ENCODE results near the gene UBE2V1. TPM values are rescaled to one million over a fixed set of nuclear protein-coding genes. Genes with fewer than 3 reads are reported as not detected.

The UBE2V1 gene
- total and polyA plus RNA-seq, 2 donors (not counting 3 experiments of a cell fraction or from before 2014, with no cell fraction given) = 145 to 156 TPM

DNA sequence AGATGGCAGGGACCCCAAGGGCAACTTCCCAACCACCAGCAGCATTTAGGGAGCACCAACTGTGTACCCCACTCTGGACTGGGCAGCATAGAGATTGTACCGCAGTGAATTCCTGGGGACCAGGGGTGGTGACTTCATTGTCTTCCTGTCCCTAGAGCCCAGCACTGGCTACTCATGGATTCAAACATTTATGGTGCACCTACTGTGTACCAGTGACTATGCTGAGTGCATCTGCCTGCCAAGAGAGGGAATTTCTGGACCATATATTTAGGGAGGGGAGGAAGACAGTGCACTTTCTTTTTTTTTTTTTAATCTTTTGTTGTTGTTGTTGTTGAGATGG, 55.3 kb downstream of the UBE2V1 start:
- Histone ChIP-seq H3K79me2 (ENCODE audit: control insufficient read depth, insufficient read depth, low read length) (no peaks in the 10 kb centered on the region), H3K9me1 (replicated peaks; ENCODE audit: control insufficient read depth, extremely low read depth, insufficient read depth, low read length) (no peaks in the 10 kb centered on the region), H3K27ac (ENCODE audit: insufficient read depth, low read depth, low read length) (no peak overlapping the region), H3K9ac (replicated peaks; ENCODE audit: extremely low read depth, insufficient read depth, low read length) (no peak overlapping the region), H3K36me3 (ENCODE audit: control insufficient read depth in 2 of 2, extremely low read depth in 1 of 2, insufficient read depth in 2 of 2, low read length in 2 of 2) (no peaks in the 10 kb centered on the region), H3K4me1 (ENCODE audit: control insufficient read depth, extremely low read depth, insufficient read depth, low read length) (no peaks in the 10 kb centered on the region), H3K27me3 (ENCODE audit: control insufficient read depth in 2 of 2, insufficient read depth in 2 of 2, low read length in 2 of 2) (no peaks in the 10 kb centered on the region), H3K4me2 (ENCODE audit: insufficient read depth, low read length) (no peak overlapping the region), H3K4me3 (replicated peaks in 1 of 3; ENCODE audit: insufficient read depth in 1 of 3, low read depth in 1 of 3, low read length in 3 of 3) (no peak overlapping the region), H4K20me1 (replicated peaks; ENCODE audit: control insufficient read depth, extremely low read depth, insufficient read depth, low read length) (no peaks in the 10 kb centered on the region), H3K9me3 (replicated peaks; ENCODE audit: control insufficient read depth, insufficient read depth, low read length) (no peaks in the 10 kb centered on the region), H2AFZ (ENCODE audit: low read depth, low read length) (no peak overlapping the region)
- no peak for FAIRE-seq
- ChIA-PET CTCF (interaction anchor here (0.6 kb wide), 1 partner anchor 230 kb away, joined by 3 read pairs; no protein-coding TSS in a partner anchor), POLR2A (no interaction called here)
- no peak for TF ChIP-seq FOS (IDR thresholded peaks at IDR 0.05; ENCODE audit: borderline replicate concordance, insufficient read depth, low read length)
- TF ChIP-seq GATA2 (IDR thresholded peaks at IDR 0.05; ENCODE audit: insufficient read depth, insufficient read length, low read depth, low read length) = no peak
- TF ChIP-seq JUN (IDR thresholded peaks at IDR 0.05; ENCODE audit: borderline replicate concordance, insufficient read depth, insufficient read length, low read depth) = no peak
- TF ChIP-seq, protein P1, sequence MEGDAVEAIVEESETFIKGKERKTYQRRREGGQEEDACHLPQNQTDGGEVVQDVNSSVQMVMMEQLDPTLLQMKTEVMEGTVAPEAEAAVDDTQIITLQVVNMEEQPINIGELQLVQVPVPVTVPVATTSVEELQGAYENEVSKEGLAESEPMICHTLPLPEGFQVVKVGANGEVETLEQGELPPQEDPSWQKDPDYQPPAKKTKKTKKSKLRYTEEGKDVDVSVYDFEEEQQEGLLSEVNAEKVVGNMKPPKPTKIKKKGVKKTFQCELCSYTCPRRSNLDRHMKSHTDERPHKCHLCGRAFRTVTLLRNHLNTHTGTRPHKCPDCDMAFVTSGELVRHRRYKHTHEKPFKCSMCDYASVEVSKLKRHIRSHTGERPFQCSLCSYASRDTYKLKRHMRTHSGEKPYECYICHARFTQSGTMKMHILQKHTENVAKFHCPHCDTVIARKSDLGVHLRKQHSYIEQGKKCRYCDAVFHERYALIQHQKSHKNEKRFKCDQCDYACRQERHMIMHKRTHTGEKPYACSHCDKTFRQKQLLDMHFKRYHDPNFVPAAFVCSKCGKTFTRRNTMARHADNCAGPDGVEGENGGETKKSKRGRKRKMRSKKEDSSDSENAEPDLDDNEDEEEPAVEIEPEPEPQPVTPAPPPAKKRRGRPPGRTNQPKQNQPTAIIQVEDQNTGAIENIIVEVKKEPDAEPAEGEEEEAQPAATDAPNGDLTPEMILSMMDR (IDR thresholded peaks at IDR 0.05; ENCODE audit: extremely low read depth in 1 of 2, insufficient read depth in 1 of 2, low read depth in 1 of 2, low read length in 2 of 2) = no peak
- TF ChIP-seq POLR2AphosphoS5 (IDR thresholded peaks at IDR 0.05; ENCODE audit: insufficient read depth, low read depth, low read length) = no peak
- TF ChIP-seq MAX (IDR thresholded peaks at IDR 0.05; ENCODE audit: insufficient read depth, insufficient read length) = no peak
- no peak for TF ChIP-seq POLR2A (IDR thresholded peaks at IDR 0.05; ENCODE audit: low read depth, low read length)
- no peak for TF ChIP-seq MYC (IDR thresholded peaks at IDR 0.05; ENCODE audit: low read depth, low read length)
- TF ChIP-seq EZH2 (IDR thresholded peaks at IDR 0.05; ENCODE audit: borderline replicate concordance, low read depth, low read length, severe bottlenecking) = no peak
- BruUV-seq (replicated peaks) = no TSS peak
- no peak for DNase-seq (ENCODE audit: low read depth, low spot score)
- dilution Hi-C loops (cut with MboI; ENCODE audit: extremely low pct_ligation_motif_present, low sequenced_read_pairs) = no loop called here
- intact Hi-C loops (cut with micrococcal nuclease) = no loop called here

Data from endothelial cell of umbilical vein (primary cell).